MM.1S (cell line): ENCODE measurements around the gene CES4A.
"Not testable (repeated sequence)": the region's sequence is repeated elsewhere in the genome, so short reads cannot be mapped to it uniquely, and the experiment has no call there.

Experiments
- DNase-seq: peaks from one replicate; pipeline ENCODE4 v3.0.0-alpha.2; 2015
- H2AFZ ChIP-seq: fragments of 300-600 bp; sonication (generic); 2 replicates; pipeline ENCODE4 v1.6.0; 2016; ENCODE audit warnings: antibody characterized with exemption, low read length
- H3F3A ChIP-seq: fragments of 300-600 bp; sonication (generic); 2 replicates; pipeline ENCODE4 v1.6.1; 2016; ENCODE audit warnings: mild to moderate bottlenecking, antibody characterized with exemption, low read length, moderate library complexity, mixed read lengths; ENCODE audit not compliant: insufficient read depth
- H3K27ac ChIP-seq: fragments of 300-600 bp; sonication (generic); 2 replicates; pipeline ENCODE4 v1.5.1; 2016; ENCODE audit warnings: mild to moderate bottlenecking, low read length
- H3K27me3 ChIP-seq: fragments of 300-600 bp; sonication (generic); replicated peaks from 2 replicates; pipeline ENCODE4 v1.6.0; 2016; ENCODE audit warnings: low read length; ENCODE audit not compliant: insufficient read depth
- H3K36me3 ChIP-seq: fragments of 300-600 bp; sonication (generic); replicated peaks from 2 replicates; pipeline ENCODE4 v1.6.1; 2016; ENCODE audit warnings: mild to moderate bottlenecking, low read length, mixed read lengths; ENCODE audit not compliant: insufficient read depth
- H3K4me1 ChIP-seq: fragments of 300-600 bp; sonication (generic); 2 replicates; pipeline ENCODE4 v1.6.1; 2016; ENCODE audit warnings: low read length, mixed read lengths
- H3K4me2 ChIP-seq: fragments of 300-600 bp; sonication (generic); 2 replicates; pipeline ENCODE4 v1.6.0; 2016; ENCODE audit warnings: low read depth, low read length
- H3K4me3 ChIP-seq: fragments of 300-600 bp; sonication (generic); 2 replicates; pipeline ENCODE4 v1.5.1; 2016; ENCODE audit warnings: low read length, mixed read lengths
- H3K79me2 ChIP-seq: fragments of 300-600 bp; sonication (generic); 2 replicates; pipeline ENCODE4 v1.6.1; 2016; ENCODE audit warnings: mixed run types, low read length, mixed read lengths
- H3K9ac ChIP-seq: fragments of 300-600 bp; sonication (generic); 2 replicates; pipeline ENCODE4 v1.6.1; 2016; ENCODE audit warnings: low read length, mixed read lengths
- H3K9me2 ChIP-seq: fragments of 300-600 bp; sonication (generic); replicated peaks from 2 replicates; pipeline ENCODE4 v1.6.1; 2016; ENCODE audit warnings: mild to moderate bottlenecking, low read length, mixed read lengths; ENCODE audit not compliant: insufficient read depth
- H3K9me3 ChIP-seq: fragments of 300-600 bp; sonication (generic); replicated peaks from 2 replicates; pipeline ENCODE4 v1.6.1; 2016; ENCODE audit warnings: mild to moderate bottlenecking, low read length, mixed read lengths; ENCODE audit not compliant: insufficient read depth
- H4K20me1 ChIP-seq: fragments of 300-600 bp; sonication (generic); 2 replicates; pipeline ENCODE4 v1.6.1; 2016; ENCODE audit warnings: mild to moderate bottlenecking, low read length, moderate library complexity, mixed read lengths; ENCODE audit not compliant: insufficient read depth
- CTCF ChIP-seq: fragments of 300-600 bp; sonication (generic); IDR thresholded peaks from 2 replicates; pipeline ENCODE4 v1.5.1; 2016; ENCODE audit warnings: antibody characterized with exemption, low read length, mixed read lengths
- EZH2 ChIP-seq: fragments of 300-600 bp; sonication (generic); optimal IDR thresholded peaks from 2 replicates; pipeline ENCODE3; 2017; ENCODE audit warnings: low read depth, mild to moderate bottlenecking, antibody characterized with exemption, low read length, mixed read lengths
- EZH2phosphoT487 ChIP-seq: fragments of 300-600 bp; sonication (generic); IDR thresholded peaks from 2 replicates; pipeline ENCODE4 v1.6.1; 2018; ENCODE audit warnings: antibody characterized with exemption, low read length

The CES4A gene

GRCh38 chr16:66952430-66953110, 35.8 kb upstream of the CES4A start:
- H3K4me1 ChIP-seq, result peaks cover 5% of the 10 kb centered on the region
- H3K9me3 ChIP-seq, result no peaks in the 10 kb centered on the region
- no peaks in the 10 kb centered on the region; the same call in 1 of the 2 replicates for H3K27me3 ChIP-seq
- no peaks in the 10 kb centered on the region for H3F3A ChIP-seq
- no peak for DNase-seq
- no peaks in the 10 kb centered on the region for H3K9me2 ChIP-seq
- H3K79me2 ChIP-seq, result no peaks in the 10 kb centered on the region
- no peak overlapping the region for H3K4me2 ChIP-seq
- no peak overlapping the region for H3K27ac ChIP-seq
- H3K4me3 ChIP-seq, result no peak overlapping the region
- H3K9ac ChIP-seq, result no peak overlapping the region
- H2AFZ ChIP-seq, result no peak overlapping the region
- no peaks in the 10 kb centered on the region for H3K36me3 ChIP-seq
- no peaks in the 10 kb centered on the region for H4K20me1 ChIP-seq
- TF ChIP-seq EZH2phosphoT487, result no peak
- TF ChIP-seq EZH2, result no peak
- no peak for TF ChIP-seq CTCF

DNA sequence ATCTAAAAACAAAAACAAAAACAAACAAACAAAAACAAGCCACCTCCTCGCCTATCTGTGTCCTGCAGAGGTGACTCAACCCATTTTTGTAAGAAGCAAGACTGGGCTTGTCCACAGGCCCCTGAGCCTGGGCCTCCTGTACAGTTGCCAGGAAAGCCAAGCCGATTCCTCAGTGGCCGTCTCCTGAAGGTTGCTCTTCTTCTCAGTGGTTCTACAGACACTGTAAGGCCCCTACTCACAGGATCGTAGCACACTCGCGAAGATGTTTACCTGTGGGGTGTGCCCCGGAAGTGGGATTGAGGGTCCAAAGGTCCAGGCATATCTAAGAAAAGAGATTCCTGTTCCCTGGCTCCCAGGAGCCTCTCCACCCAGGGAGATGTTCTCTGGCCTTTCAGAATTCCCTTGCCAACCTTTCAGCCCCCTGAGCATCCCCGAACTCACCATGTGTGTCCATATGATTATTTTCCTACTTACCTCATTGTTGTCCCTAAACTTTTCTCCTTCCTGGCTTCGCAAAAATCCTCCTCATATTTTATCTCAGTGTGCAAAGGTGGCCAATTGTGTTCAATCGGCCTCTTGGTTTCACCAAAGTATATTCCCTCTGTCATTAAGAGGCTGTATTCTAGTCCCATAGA, 34.8 kb upstream of the CES4A start:
- Histone ChIP-seq H3K9me3 (no peaks in the 10 kb centered on the region), H3K79me2 (no peaks in the 10 kb centered on the region), H3F3A (no peaks in the 10 kb centered on the region), H3K9ac (no peak overlapping the region), H3K36me3 (no peaks in the 10 kb centered on the region), H2AFZ (no peak overlapping the region), H3K4me2 (no peak overlapping the region), H3K9me2 (no peaks in the 10 kb centered on the region), H3K27ac (no peak overlapping the region), H4K20me1 (no peaks in the 10 kb centered on the region), H3K27me3 (no peaks in the 10 kb centered on the region; the same call in 1 of the 2 replicates), H3K4me1 (peaks cover 5% of the 10 kb centered on the region), H3K4me3 (no peak overlapping the region)
- TF ChIP-seq CTCF, result no peak
- TF ChIP-seq EZH2phosphoT487, result no peak
- TF ChIP-seq EZH2, result no peak
- DNase-seq, result no peak

- peak; percentile 76 for DNase-seq
- no peak overlapping the region for H3K4me2 ChIP-seq
- peaks cover 5% of the 10 kb centered on the region for H3K4me1 ChIP-seq
- H2AFZ ChIP-seq, result no peak overlapping the region
- TF ChIP-seq EZH2 (no peak), CTCF (peak; percentile 85)
- H3K79me2 ChIP-seq, result no peaks in the 10 kb centered on the region
- no peaks in the 10 kb centered on the region for H3K9me2 ChIP-seq
- H3K4me3 ChIP-seq, result no peak overlapping the region
- H3F3A ChIP-seq, result no peaks in the 10 kb centered on the region
- H3K27me3 ChIP-seq, result no peaks in the 10 kb centered on the region
- no peak overlapping the region for H3K9ac ChIP-seq
- H3K36me3 ChIP-seq, result no peaks in the 10 kb centered on the region
- H3K27ac ChIP-seq, result no peak overlapping the region
- no peaks in the 10 kb centered on the region for H4K20me1 ChIP-seq
- H3K9me3 ChIP-seq, result no peaks in the 10 kb centered on the region
These were observed 34.2 kb upstream of the CES4A start for GRCh38 chr16:66954097-66954659.

GRCh38 chr16:66955363-66956153, 32.8 kb upstream of the CES4A start:
- not testable (repeated sequence) for H3K27ac ChIP-seq, H3K4me2 ChIP-seq, H3K36me3 ChIP-seq, H3K79me2 ChIP-seq, H3K9me3 ChIP-seq, H3K9me2 ChIP-seq, H2AFZ ChIP-seq, H3F3A ChIP-seq, H4K20me1 ChIP-seq, H3K27me3 ChIP-seq, H3K4me3 ChIP-seq, H3K9ac ChIP-seq, DNase-seq, H3K4me1 ChIP-seq

DNA sequence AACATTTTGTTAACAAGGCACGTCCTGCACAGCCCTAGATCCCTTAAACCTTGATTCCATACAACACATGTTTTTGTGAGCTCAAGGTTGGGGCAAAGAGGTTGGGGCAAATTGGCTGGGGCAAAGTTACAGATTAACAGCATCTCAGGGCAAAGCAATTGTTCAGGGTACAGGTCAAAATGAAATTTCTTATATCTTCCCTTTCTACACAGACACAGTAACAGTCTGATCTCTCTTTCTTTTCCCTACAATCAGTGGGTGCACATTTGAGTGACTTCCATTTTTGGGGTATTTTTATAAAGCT, 32.3 kb upstream of the CES4A start:
- not testable (repeated sequence) for H2AFZ ChIP-seq, H3K79me2 ChIP-seq, H3K9me2 ChIP-seq, H3K27ac ChIP-seq, H3F3A ChIP-seq, H3K4me3 ChIP-seq, H4K20me1 ChIP-seq, H3K27me3 ChIP-seq, H3K36me3 ChIP-seq, H3K4me2 ChIP-seq, H3K4me1 ChIP-seq, H3K9me3 ChIP-seq, H3K9ac ChIP-seq, DNase-seq
